Neuronal stem cell (in vitro differentiated cells): ENCODE results near the gene CAPN12.

ENCODE experiments used
- DNase-seq: peaks from one replicate; pipeline ENCODE4 v3.0.0-alpha.2; 2013; ENCODE audit warnings: low spot score
- H2AFZ ChIP-seq: one replicate; pipeline ENCODE4 v1.6.1; 2013; ENCODE audit warnings: mild to moderate bottlenecking, low read length, inconsistent platforms
- H2AK5ac ChIP-seq: 2 replicates; pipeline ENCODE4 v1.6.1; 2013; ENCODE audit warnings: low read depth, mild to moderate bottlenecking, inconsistent platforms, low read length, moderate library complexity, mixed read lengths
- H2BK120ac ChIP-seq: 2 replicates; pipeline ENCODE4 v1.6.1; 2013; ENCODE audit warnings: low read depth, mild to moderate bottlenecking, inconsistent platforms, low read length, moderate library complexity, mixed read lengths
- H2BK12ac ChIP-seq: one replicate; pipeline ENCODE4 v1.6.1; 2013; ENCODE audit warnings: low read length, inconsistent platforms
- H2BK15ac ChIP-seq: 2 replicates; pipeline ENCODE4 v1.6.1; 2013; ENCODE audit warnings: mild to moderate bottlenecking, low read length, inconsistent platforms, mixed read lengths
- H2BK5ac ChIP-seq: one replicate; pipeline ENCODE4 v1.6.1; 2013; ENCODE audit warnings: inconsistent platforms, mild to moderate bottlenecking, low read length, moderate library complexity
- H3K14ac ChIP-seq: one replicate; pipeline ENCODE4 v1.6.1; 2013; ENCODE audit warnings: low read length, inconsistent platforms
- H3K18ac ChIP-seq: 2 replicates; pipeline ENCODE4 v1.6.1; 2013; ENCODE audit warnings: low read length, inconsistent platforms
- H3K23ac ChIP-seq: 2 replicates; pipeline ENCODE4 v1.6.1; 2013; ENCODE audit warnings: low read depth, mild to moderate bottlenecking, mixed read lengths, low read length, inconsistent platforms; ENCODE audit not compliant: poor library complexity
- H3K27ac ChIP-seq: replicated peaks from 3 replicates; pipeline ENCODE4 v1.5.1; 2013; ENCODE audit warnings: low read length, inconsistent platforms
- H3K27me3 ChIP-seq, 3 experiments: 2 replicates each; pipeline ENCODE4 v1.6.1; 2013; ENCODE audit warnings: low read length in 3 of 3, mild to moderate bottlenecking in 2 of 3, inconsistent platforms in 1 of 3, low read depth in 1 of 3, mixed read lengths in 1 of 3, moderate library complexity in 1 of 3; ENCODE audit not compliant: control insufficient read depth in 3 of 3, insufficient read depth in 3 of 3
- H3K36me3 ChIP-seq, 2 donors: replicated peaks in 1 of 2; 2 replicates each; pipeline ENCODE4 v1.6.1; 2013; ENCODE audit warnings: low read length in 2 of 2; ENCODE audit not compliant: control insufficient read depth in 2 of 2, insufficient read depth in 2 of 2
- H3K4ac ChIP-seq: 2 replicates; pipeline ENCODE4 v1.6.1; 2013; ENCODE audit warnings: inconsistent platforms, mild to moderate bottlenecking, low read length, moderate library complexity
- H3K4me1 ChIP-seq, 2 donors: 1 replicate in 1 of 2; 2 replicates in 1 of 2; pipeline ENCODE4 v1.6.1; 2013; ENCODE audit warnings: low read length in 2 of 2, low read depth in 1 of 2; ENCODE audit not compliant: control insufficient read depth in 2 of 2, insufficient read depth in 1 of 2
- H3K4me2 ChIP-seq: one replicate; pipeline ENCODE4 v1.6.1; 2013; ENCODE audit warnings: mild to moderate bottlenecking, low read length, inconsistent platforms; ENCODE audit not compliant: insufficient read depth, poor library complexity, severe bottlenecking
- H3K4me3 ChIP-seq, 2 donors: 2 replicates each; pipeline ENCODE4 v1.5.1; 2013; ENCODE audit warnings: low read length in 2 of 2, mild to moderate bottlenecking in 2 of 2, inconsistent platforms in 1 of 2, moderate library complexity in 1 of 2
- H3K79me1 ChIP-seq: one replicate; pipeline ENCODE4 v1.6.1; 2013; ENCODE audit warnings: low read depth, mild to moderate bottlenecking, inconsistent platforms, low read length, moderate library complexity
- H3K9ac ChIP-seq: one replicate; pipeline ENCODE4 v1.6.1; 2013; ENCODE audit warnings: mild to moderate bottlenecking, low read depth, low read length, inconsistent platforms; ENCODE audit not compliant: poor library complexity
- H3K9me3 ChIP-seq, 2 donors: replicated peaks in 1 of 2; 2 replicates each; pipeline versions ENCODE3 to v1.6.1; 2013; ENCODE audit warnings: low read length in 2 of 2, mild to moderate bottlenecking in 2 of 2, inconsistent platforms in 1 of 2, low read depth in 1 of 2, mixed read lengths in 1 of 2, moderate library complexity in 1 of 2; ENCODE audit not compliant: control insufficient read depth in 2 of 2, insufficient read depth in 1 of 2
- H4K8ac ChIP-seq: one replicate; pipeline ENCODE4 v1.6.1; 2013; ENCODE audit warnings: low read depth, mild to moderate bottlenecking, inconsistent platforms, low read length, moderate library complexity
- H4K91ac ChIP-seq: one replicate; pipeline ENCODE4 v1.6.1; 2013; ENCODE audit warnings: low read length, low read depth, mild to moderate bottlenecking, inconsistent platforms; ENCODE audit not compliant: poor library complexity
- WGBS, 2 donors: extraction: QIAGEN DNeasy Blood & Tissue Kit; methylation state at CpG; one replicate each; pipeline ENCODE4 v1.1.7; 2013; ENCODE audit warnings: missing lambda C conversion rate in 2 of 2, mixed read lengths in 1 of 2; ENCODE audit not compliant: insufficient read length in 2 of 2, insufficient replicate concordance in 1 of 2; ENCODE audit errors: extremely low coverage in 2 of 2; 5-methylcytosine and 5-hydroxymethylcytosine counted together

Gene CAPN12

DNA sequence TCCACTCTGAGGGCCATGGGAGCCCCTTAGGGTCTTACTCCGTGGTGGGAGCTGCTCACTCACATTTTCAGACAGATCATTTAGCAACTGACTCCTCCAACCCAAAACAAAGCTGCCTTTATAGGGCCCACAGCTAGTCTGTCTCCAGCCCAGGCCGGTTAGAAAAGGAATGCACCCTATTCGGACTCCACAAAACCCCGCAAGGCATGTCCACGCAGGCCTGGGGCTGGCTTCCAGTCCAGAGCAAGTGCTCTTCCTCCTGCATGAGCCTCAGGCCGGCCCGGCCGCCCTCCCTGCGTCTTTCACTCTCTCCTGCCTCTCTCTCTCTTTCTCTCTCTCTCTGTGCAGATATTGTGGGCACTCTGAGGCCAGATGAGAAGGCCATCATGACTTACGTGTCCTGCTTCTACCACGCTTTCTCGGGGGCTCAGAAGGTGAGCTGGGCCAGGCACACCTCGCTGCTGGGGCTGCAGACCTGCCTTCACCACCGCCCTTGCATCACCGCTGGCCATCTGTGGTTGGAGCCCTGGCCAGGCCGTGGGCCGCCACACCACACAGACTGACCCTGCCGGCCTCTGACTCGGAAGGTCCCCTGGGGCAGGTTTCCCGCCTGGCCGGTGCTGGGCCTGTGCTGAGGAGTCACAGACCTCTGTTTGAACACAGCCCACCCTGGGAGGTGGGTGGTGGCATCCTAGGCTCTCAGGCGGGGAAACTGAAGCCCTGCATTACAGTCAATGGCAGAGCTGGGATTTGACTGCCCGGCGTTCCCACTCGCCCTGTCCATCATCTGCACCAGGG is 33.1 kb downstream of the CAPN12 start:
- Histone ChIP-seq H2BK120ac (no peak overlapping the region), H2AK5ac (no peak overlapping the region), H3K27me3 (no peaks in the 10 kb centered on the region), H3K4ac (peak overlapping the region; percentile 61), H3K9me3 (no peaks in the 10 kb centered on the region), H3K18ac (peak overlapping the region; percentile 17), H3K14ac (no peak overlapping the region), H3K79me1 (peaks cover 19% of the 10 kb centered on the region), H3K36me3 (peaks cover 82 to 94% of the 10 kb centered on the region in 2 donors), H3K9ac (no peak overlapping the region), H3K23ac (peak overlapping the region; percentile 63), H3K4me3 (no peak overlapping the region), H3K4me2 (no peak overlapping the region), H3K4me1 (no peaks in the 10 kb centered on the region), H4K8ac (no peak overlapping the region), H2AFZ (no peak overlapping the region), H3K27ac (no peak overlapping the region), H2BK12ac (no peak overlapping the region), H2BK15ac (no peak overlapping the region), H4K91ac (no peak overlapping the region), H2BK5ac (peak overlapping the region; percentile 71)
- DNase-seq, result no peak
- no CpG with 5 or more reads among the region's 25 CpGs for WGBS, 2 donors

DNA sequence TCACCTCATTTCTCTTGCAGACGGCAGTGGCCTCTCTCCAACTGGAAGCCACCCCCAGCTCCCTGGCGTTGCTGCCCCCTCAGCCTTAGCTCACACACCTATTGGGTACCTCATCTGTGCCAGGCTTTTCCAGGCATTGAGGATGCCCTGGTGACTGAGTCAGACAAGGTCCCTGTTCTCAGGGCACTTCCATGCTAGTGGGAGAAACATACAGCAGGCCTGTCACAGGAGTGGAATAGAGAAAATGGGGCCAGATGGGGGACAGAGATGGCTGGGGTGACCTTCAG is 33.9 kb downstream of the CAPN12 start:
- H2BK5ac ChIP-seq, result no peak overlapping the region
- H3K4me3 ChIP-seq, result no peak overlapping the region
- H3K4ac ChIP-seq, result no peak overlapping the region
- WGBS, 2 donors, result no CpG with 5 or more reads among the region's 2 CpGs
- H3K27ac ChIP-seq, result no peak overlapping the region
- H2AK5ac ChIP-seq, result no peak overlapping the region
- no peak overlapping the region for H3K18ac ChIP-seq
- H2BK15ac ChIP-seq, result no peak overlapping the region
- H3K9ac ChIP-seq, result peak overlapping the region; percentile 30
- no peak overlapping the region for H2BK12ac ChIP-seq
- peaks cover 20% of the 10 kb centered on the region for H3K79me1 ChIP-seq
- H3K27me3 ChIP-seq, result no peaks in the 10 kb centered on the region
- no peak overlapping the region for H3K14ac ChIP-seq
- peaks cover 86 to 96% of the 10 kb centered on the region in 2 donors for H3K36me3 ChIP-seq
- DNase-seq, result no peak
- H3K4me2 ChIP-seq, result no peak overlapping the region
- no peak overlapping the region for H2BK120ac ChIP-seq
- H3K9me3 ChIP-seq, result no peaks in the 10 kb centered on the region
- H3K23ac ChIP-seq, result peak overlapping the region; percentile 57
- H4K91ac ChIP-seq, result no peak overlapping the region
- no peaks in the 10 kb centered on the region for H3K4me1 ChIP-seq
- no peak overlapping the region for H2AFZ ChIP-seq
- no peak overlapping the region for H4K8ac ChIP-seq

- Histone ChIP-seq H3K27me3 (no peaks in the 10 kb centered on the region), H3K23ac (peak overlapping the region; percentile 57), H3K27ac (no peak overlapping the region), H3K4me2 (no peak overlapping the region), H3K4ac (no peak overlapping the region), H2BK5ac (no peak overlapping the region), H3K18ac (no peak overlapping the region), H2BK120ac (peak overlapping the region; percentile 47), H3K36me3 (peaks cover 90 to 100% of the 10 kb centered on the region in 2 donors), H3K79me1 (peaks cover 20% of the 10 kb centered on the region), H2BK12ac (no peak overlapping the region), H3K9ac (peak overlapping the region; percentile 30), H3K4me3 (no peak overlapping the region), H3K4me1 (no peaks in the 10 kb centered on the region), H3K9me3 (no peaks in the 10 kb centered on the region), H2BK15ac (no peak overlapping the region), H4K91ac (no peak overlapping the region), H3K14ac (no peak overlapping the region), H4K8ac (no peak overlapping the region), H2AK5ac (no peak overlapping the region), H2AFZ (no peak overlapping the region)
- no CpG with 5 or more reads among the region's 27 CpGs for WGBS, 2 donors
- DNase-seq, result no peak
These were observed 34.4 kb downstream of the CAPN12 start for GRCh38 chr19:38709671-38710415.

- Histone ChIP-seq H3K27me3 (no peaks in the 10 kb centered on the region), H4K8ac (no peak overlapping the region), H2BK15ac (no peak overlapping the region), H2AFZ (no peak overlapping the region), H3K4me1 (no peaks in the 10 kb centered on the region), H3K23ac (peak overlapping the region; percentile 29), H2BK5ac (peak overlapping the region; percentile 46), H3K9me3 (no peaks in the 10 kb centered on the region), H3K36me3 (peaks cover 86 to 100% of the 10 kb centered on the region in 2 donors), H3K27ac (no peak overlapping the region), H3K18ac (no peak overlapping the region), H3K4me3 (no peak overlapping the region), H3K4me2 (no peak overlapping the region), H3K14ac (no peak overlapping the region), H2BK12ac (no peak overlapping the region), H3K4ac (no peak overlapping the region), H4K91ac (no peak overlapping the region), H3K79me1 (peaks cover 19% of the 10 kb centered on the region), H2AK5ac (no peak overlapping the region), H3K9ac (peak overlapping the region; percentile 24), H2BK120ac (peak overlapping the region; percentile 47)
- no CpG with 5 or more reads among the region's 10 CpGs for WGBS, 2 donors
- DNase-seq, result no peak
These were observed 35.2 kb downstream of the CAPN12 start for GRCh38 chr19:38709119-38709518.
